HG02571 (cell line): Measurements from ENCODE around the gene TMPRSS3.
A peak's percentile ranks its signal among the peaks of the same experiment; 100 is the strongest.

Source experiments
- ATAC-seq: cut with Tn5 transposase; IDR thresholded peaks from one replicate; pipeline ENCODE4 v1.9.1; 2021; ENCODE audit warnings: mild to moderate bottlenecking, moderate library complexity; ENCODE audit not compliant: unreplicated experiment

The TMPRSS3 gene

DNA sequence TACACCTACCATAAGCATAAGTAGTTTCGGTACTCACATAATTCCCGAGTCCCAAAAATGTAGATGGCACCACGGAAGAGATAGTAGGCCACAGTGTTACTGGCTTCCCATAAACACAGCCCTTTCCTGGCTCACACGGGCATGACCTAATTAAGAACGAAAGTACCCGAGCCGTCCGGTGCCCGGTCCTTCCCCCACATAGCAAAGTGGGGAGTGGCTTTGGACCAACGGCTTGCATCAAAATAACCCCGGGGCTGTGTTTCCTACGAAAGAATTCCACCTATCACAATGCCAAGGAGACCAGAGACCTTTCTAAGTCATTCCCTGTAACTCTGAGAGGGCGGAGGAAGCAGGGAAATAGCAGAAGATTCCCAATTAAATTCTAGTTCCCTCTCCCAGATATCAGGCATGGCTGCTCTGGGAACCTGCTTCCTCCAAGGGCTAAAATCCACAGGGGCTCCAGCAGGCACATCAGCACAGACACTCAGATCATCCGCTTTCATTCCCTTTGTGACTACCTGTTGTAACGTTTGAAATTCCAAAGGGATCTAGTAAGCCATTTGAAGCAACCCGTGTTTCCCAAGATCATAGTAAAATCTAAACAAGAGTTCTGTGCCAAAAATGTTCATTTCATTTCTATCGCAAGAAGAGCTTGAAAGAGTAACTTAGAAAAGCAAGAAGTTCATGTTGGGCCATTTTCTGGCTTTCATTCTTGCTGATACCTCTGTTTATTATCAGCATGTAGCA is at the start of gene TMPRSS3:
TSS of gene TMPRSS3 (minus strand) at position 148 of the 747 bp plus-strand sequence. CDS start 635 bp downstream, outside the sequence.
- no peak for ATAC-seq

DNA sequence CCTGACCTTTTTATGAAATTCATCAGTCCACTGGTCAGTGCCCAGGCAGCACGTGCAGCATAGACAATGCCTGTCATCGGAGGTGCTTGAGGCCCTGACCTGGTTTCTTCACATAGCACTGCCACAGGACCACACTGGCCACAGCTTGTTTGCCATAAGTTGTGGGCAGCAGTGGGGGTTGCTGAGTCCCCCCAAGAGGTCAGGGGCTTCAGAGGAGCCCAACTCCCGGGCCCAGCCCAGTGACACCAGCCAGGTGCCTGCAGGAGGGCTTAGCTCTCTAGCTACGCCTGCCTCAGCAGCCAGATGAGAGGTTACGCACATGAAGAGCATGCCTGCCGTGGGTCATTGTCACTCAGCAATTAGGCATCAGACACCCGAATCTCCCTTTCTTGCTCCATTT is 49.5 kb upstream of the TMPRSS3 start:
- no peak for ATAC-seq

DNA sequence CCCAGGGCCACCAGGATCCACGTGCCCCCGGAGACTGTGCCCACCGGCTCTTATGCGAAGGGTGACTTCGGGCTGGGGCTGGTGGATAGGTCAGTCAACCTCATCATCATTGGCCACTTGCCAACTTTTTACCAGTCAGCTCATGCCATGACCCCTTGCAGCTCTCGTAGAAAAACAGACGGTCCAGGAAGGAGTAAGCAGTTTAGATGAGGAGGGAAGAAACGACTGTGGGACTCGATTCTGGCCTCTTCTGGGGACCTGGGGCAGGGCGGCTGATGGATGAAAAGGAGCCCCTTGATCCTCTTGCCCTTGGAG is 48.9 kb upstream of the TMPRSS3 start:
- no peak for ATAC-seq

DNA sequence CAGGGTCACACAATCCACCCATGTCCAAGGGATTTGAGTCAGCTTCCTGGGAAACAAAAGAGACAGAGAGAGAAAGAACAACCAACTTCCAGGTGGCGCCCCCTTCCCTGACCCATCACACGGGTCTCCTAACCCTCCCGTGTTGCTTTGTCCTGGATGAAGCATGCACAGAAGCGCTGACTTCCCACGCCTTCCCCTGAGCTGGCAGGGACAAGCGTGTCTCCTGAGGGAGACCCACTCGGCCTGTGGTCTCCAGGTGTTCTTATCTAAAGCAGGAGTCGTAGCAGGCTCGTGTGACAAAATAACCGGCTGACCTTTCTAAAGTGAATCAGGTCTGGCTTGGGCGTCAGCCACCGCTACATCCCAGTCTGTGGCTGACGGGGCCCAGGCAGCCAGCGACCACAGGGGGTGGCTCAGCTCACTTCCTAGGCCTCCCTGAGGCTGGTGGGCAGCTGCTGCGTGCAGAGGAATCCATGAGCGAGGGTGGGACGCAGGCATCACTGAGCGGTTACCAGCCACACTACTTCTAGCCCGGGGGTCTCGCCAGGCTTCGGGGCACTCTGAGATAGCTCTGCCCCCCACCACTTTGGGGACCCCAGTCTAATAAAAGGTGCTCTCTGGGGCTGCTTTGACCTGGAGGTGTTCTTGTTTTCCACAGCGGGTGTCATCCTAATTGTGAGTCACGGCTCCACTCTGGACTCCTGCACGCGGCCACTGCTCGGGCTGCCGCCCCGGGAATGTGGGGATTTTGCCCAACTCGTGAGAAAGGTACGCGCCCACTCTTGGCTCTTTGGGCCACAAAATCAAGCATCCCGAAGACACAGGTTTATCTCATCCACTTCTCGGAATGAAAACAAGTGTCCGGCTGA is 48.3 kb upstream of the TMPRSS3 start:
- ATAC-seq = no peak

DNA sequence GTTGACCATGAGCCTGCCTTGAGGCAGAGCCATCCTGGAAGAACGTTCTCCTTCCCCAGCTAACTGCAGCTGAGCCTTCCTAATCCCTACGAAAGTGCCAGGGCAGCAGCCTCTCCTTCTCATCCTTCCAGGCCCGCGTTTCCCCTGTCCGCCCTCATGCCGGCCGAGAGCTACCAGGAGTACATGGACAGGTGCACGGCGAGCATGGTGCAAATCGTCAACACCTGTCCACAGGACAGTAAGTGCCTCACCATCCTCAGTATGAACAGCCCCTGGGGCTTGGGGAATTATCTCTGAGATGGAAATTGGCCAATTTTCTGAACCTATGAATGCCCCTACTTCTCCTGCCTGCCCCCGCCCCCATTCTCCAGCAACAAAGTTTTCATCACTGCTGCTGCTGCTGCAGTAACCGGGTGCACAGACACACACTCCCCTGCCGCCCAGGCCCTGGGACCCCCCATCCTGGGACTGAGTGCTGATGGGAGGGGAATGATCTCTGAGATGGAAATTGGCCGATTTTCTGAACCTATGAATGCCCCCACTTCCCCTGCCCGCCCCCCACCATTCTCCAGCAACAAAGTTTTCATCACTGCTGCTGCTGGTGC is 47.4 kb upstream of the TMPRSS3 start:
- ATAC-seq = no peak

DNA sequence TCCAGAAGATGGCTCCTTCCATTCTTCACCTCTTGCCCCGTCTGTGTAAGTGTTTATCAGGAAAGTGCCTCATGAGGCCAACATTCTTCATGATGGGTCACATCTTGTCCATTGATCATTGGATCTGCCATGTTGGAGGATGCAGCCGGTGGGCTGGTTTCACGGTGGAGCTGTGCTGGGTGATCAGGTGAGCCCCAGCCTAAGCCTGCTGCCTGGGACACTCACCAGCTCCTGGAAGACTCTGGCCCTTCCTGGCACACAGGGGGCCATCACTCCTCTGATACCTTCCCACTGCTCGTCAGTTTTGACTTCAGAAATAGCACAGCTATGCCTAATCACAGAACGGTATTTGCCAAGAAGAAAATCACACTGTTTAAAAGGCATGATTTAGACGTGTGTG is 46.1 kb upstream of the TMPRSS3 start:
- no peak for ATAC-seq

DNA sequence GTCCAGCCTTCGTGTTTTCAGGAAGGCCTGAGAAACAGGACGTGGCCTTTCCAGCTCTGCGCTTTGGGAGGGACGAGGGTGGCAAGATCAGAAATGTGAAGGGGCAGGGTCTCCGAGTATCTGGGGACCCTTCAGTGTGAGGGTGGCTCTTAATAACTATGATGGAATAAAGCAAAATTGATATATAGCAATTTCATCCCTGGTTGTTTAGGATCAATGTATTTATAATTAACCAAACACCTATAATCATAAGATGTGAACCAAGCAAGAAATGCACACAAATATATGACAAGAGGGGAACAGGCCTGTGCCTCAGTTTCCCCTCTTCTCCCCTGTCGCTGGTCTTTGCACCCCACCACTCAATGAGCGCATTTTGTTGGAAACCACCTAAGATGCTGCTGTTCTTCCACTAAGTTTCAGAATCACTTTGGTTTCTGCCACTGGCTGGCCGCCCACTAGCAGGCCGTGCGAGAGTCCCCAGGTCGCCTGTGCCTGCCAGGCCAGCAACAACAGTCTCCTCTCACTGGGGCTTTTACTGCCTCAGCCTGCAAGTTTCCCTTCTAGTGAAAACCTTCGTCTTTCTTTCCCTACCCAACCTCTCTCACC is 44.4 kb upstream of the TMPRSS3 start:
- ATAC-seq = peak; percentile 61

DNA sequence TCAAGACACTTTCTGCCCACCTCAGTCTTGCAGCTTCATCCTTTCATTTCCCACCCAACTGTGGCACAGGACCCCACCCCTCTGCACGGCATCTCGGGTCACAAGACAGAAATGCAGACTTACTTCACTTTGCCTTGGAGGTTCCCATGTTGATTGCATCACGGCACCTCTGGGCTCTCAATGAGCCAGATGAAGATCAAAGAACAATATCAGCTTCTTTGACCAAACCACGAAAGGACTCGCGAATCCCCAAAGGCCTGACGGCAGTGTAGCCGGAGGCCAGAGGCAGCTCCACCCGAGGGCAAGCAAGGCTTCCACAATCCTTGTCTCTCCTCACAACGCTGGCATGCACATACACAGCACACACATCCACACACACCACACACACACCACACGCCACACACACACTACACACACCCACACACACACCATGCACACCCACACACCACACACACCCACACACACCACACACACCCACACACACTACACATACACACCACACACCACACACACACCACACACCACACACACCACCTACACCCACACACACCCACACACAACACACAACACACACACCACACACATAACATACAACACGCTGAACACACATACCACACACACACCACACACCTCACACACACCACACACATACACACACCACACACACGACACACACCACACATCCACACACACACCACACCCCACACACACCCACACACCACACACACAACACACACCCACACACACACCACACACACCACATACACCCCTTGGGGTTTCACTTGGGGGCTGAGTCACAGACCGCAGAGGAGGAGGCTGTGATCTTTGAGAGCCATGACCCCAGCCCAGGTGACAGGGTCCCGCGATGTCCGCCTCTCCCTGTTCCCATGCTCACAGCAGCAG is 43.7 kb upstream of the TMPRSS3 start:
- no peak for ATAC-seq

DNA sequence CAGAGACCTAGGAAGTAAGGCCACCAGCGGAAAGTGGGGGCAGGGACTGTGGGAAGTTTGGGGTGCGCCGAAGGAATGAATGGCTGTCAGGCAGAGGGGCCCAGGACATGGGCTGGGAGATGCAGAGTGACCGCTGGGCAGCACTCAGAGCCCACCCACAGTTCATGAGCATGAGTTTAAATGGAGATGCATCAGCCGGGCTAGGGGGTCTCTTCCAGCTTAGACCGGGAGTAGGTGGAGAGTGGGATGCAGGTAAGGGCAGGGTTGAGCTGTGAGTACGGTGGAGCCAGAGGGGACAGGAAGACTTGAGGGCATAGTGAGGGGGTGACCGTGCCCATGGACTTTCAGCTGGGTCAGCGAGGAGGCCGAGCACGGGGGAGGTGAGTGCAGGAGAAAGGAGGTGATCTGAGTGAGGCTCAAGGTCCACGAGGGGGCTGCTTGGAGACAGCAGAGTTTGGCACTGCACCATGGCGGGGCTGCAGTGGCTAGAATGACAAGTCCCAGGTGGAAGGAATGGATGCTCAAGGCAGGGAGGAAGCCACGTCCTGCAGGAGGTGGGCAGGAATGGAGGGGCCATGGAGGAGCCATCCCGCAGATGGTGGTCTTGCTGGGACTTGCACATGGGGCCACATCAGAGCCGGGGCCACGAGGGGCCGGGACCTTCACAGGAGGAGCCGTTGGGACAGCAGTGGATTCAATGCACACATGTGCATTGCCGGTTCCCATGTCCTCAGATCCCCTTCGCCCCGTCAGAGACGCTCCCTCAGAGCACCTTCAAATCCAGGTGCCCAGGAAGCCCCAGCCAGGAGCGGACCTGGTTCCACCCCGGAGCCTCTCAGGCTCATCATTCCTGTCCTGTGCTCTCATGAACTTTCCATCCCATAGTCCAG is 42.7 kb upstream of the TMPRSS3 start:
- ATAC-seq = no peak

DNA sequence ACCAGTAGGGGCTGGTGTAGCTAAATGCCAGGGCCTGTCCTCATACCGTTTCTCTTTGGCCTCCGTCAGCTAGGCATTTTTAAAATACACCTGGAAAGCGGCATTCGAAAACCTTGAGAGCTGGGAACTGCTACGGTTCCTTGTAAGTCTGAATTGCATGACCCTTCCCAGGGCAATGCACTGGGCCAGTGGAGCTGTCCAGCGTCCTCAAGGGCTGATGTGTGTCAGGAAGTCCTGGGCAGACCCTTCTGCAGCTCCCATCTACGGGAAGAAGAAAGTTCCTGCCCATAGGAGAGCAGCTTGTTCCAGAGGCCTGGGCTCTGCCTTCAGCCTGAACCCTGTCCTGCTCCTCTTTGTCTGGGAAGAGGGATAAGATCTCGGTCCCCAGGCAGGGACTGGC is 41.9 kb upstream of the TMPRSS3 start:
- no peak for ATAC-seq

DNA sequence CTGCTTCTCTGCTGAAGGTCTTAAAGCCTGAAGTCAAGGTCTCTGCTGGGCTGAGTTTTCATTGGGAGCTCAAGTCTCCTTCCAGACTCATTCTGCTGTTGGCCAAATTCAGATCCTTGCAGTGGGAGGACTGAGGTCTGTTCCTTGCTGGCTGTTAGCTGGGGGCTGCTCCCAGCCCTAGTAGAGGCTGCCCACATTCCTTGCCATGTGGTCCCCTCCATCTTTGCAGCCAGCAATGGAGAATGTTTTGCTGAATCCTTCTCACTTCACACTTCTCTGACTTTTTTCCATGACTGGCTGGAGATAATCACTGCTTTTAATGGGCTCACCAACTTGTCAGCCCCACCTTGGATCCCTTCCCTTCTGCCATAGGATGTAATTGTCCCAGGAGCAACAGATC is 41.1 kb upstream of the TMPRSS3 start:
- no peak for ATAC-seq

DNA sequence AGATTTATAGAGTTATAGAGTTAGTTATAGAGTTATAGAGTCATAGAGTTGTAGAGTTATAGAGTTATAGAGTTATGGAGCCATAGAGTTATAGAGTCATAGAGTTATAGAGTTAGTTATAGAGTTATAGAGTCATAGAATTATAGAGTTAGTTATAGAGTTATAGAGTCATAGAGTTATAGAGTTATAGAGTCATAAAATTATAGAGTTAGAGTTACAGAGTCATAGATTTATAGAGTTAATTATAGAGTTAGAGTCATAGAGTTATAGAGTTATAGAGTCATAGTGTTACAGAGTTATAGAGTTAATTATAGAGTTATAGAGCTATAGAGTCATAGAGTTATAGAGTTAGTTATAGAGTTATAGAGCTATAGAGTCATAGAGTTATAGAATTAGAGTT is 40.0 kb upstream of the TMPRSS3 start:
- no peak for ATAC-seq

DNA sequence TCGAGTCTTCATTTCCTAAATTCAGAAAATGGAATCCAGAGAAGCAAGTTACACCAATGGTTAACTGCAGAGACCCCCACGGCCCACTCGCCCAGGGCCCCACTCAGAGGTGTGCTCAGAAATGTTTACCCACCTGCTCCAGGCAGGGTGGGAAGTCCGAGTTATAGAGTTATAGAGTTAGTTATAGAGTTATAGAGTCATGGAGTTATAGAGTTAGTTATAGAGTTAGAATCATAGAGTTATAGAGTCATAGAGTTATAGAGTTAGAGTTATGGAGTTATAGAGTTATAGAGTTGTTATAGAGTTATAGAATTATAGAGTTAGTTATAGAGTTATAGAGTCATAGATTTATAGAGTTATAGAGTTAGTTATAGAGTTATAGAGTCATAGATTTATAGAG is 39.5 kb upstream of the TMPRSS3 start:
- no peak for ATAC-seq

DNA sequence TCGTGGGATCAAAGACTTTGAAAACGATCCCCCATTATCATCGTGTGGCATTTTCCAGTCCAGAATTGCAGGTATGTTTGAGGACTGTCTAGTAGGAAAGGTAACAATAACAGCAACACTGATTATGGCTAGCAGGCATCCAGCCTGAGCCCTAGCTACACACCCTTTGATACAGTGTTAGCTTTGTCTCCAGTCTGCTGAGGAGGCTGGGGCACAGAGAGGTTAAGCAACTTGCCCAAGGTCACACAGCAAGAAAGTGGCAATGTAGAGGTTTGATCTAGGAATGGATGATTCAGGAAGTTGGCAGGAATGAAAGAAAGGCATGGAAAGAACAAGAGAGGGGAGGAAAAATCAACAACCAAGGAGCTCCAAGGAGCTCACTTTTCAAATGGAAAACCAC is 39.0 kb upstream of the TMPRSS3 start:
- ATAC-seq = no peak

DNA sequence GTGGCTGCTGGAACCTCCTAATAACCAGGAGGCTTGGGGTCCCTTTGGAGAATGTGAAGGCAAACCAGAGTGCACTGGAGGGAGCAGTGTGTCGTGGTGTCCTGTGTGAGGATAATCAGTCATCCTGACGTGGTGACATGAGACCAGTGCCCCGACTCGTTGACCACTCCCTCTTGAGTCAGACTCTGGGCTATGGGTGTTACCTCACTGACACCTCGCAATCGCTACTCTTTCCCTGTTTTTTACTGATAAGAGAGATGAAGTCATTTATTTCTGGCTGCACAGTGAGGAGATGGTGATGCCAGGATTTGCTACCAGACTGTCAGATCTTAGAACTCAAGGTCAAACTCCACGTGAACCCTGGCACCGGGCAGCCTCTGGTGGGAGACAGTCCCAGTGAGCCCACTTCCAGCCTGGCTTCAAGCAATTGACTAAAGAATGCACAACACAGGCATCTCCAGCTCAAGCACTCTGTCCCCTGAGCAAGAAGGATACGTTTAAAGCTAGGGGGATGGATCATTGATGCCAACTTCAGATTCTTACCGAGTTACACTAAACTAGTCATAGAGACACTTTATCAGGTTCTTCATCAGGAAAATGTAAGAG is 38.2 kb upstream of the TMPRSS3 start:
- no peak for ATAC-seq

DNA sequence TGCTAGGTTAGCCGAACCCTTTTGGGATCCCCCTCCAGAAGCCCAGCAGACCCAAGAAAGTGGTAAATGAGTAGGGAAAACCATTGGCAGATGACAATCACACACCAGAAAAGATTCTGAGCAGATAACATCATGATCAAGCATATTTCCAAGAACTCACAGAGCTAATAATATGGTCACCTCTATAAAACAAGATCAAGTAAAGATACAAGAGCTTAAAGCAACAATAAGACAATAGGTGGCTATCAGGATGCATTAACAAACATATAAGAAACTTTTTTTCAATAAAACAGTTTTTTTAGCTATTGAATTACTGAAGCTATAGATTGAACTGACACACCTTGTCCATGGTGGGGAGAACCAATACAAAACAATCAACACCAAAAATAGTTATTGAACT is 36.8 kb upstream of the TMPRSS3 start:
- no peak for ATAC-seq

DNA sequence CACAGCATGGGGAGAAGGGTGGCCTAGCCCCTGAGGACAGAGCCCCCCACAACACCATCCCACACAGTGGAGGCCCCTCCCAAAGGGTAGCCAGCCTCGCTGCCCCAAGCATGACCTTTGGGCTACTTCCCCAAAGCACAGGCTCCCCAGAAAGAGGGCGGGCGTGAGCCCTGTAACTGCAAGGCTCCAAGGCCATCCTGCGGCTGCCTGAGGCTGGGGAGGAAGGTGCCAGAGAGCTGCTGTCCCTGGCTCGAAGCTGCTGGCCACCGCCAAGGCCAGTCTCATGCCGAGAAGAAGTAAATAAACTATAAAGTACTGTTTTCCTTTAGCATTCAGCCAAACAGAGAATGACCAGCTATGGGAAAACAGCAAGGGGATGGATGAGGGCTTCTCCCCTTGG is 35.3 kb upstream of the TMPRSS3 start:
- no peak for ATAC-seq

DNA sequence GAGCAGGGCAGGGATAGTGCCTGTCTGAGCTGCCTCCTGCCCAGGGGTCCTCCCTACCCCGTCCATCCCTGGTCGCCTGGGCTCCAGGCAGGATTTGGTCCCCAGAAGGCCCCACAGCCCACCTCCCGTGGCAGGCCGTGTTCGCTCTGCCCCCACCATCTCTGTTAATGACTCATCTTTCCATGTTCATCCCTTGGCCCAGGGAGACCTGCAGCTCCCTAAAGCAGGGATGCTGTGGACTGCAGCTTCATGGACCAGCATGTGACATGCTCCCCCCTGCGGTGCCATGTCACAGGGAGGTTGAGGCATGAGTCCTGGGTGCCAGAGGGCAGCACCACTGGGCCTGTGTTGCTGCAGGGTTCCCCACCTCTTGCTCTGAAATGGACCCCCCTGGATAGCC is 34.7 kb upstream of the TMPRSS3 start:
- ATAC-seq = no peak

DNA sequence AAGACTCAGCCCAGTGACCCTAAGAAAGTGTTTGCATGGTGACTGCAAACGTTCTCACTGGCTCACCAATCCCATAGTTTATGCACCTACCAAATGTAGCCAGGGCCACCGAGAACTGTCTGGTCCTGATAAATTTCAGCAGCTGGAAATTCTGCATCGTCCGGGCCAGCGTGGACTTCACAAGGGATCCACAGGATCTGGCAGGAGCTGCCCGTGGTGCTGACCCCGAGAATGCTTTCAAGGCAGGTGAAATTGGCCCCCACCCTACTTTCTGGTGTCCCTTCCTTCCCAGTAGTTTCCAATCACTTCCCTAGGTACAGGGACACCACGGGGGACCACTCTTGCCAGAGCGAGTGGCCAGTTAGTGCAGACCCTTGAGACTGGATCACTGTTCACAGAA is 34.0 kb upstream of the TMPRSS3 start:
- ATAC-seq = no peak
